Measurements from ENCODE around the gene GRIA4.

DNA sequence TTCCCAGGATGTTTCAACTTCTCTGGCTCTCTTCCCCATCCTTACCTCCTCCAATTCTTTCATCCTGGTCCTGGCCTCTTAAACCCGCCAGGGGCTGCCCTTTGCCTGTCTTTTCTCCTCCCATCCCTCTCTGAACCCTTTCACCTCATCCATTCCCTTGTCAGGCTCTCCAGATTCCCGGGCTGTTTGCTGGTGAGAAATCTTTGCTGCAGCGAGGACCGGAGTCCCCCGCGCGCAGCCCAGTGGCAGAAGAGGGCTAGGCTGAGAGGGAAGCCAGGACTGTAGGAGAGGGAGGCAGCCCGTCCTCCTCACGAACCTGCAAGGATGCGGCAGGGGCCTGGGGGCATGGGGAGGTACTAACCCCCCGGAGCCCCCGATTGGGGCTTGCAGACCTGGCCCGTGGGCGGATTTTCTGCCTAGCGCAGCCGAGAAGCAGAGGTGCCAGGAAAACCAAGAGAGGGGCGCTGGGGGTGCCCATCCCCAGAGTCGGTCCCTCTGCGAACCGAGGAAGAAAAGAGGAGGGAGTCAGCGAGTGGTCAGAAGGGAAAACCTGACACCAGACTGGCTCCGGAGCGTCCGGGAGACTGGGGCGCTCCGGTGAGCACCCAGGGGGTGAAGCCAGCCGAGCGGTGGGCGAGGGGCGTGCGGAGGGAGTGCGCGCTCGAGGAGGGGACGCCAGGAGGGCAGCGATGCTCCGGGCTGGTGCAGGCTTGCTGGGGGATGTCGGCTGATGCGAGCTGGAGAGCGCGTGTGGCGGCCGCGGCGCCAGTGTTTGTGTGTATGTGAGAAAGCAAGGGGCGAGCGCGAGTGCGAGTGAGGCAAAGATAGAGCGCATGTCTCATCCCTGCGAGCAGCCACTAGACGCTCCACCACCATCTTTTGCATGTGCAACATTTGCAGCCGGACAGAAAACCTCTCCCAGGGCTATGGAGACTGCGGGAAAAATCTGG, at the start of gene GRIA4:
- TF ChIP-seq, protein P1, sequence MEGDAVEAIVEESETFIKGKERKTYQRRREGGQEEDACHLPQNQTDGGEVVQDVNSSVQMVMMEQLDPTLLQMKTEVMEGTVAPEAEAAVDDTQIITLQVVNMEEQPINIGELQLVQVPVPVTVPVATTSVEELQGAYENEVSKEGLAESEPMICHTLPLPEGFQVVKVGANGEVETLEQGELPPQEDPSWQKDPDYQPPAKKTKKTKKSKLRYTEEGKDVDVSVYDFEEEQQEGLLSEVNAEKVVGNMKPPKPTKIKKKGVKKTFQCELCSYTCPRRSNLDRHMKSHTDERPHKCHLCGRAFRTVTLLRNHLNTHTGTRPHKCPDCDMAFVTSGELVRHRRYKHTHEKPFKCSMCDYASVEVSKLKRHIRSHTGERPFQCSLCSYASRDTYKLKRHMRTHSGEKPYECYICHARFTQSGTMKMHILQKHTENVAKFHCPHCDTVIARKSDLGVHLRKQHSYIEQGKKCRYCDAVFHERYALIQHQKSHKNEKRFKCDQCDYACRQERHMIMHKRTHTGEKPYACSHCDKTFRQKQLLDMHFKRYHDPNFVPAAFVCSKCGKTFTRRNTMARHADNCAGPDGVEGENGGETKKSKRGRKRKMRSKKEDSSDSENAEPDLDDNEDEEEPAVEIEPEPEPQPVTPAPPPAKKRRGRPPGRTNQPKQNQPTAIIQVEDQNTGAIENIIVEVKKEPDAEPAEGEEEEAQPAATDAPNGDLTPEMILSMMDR (conservative IDR thresholded peaks at IDR 0.05 in 1 of 2, IDR thresholded peaks at IDR 0.05 in 1 of 2; ENCODE audit: extremely low read depth in 1 of 2, insufficient read depth in 1 of 2, low read depth in 1 of 2, low read length in 2 of 2): no peak
- no peak for TF ChIP-seq EZH2 (IDR thresholded peaks at IDR 0.05; ENCODE audit: borderline replicate concordance, low read length)

Data from mammary epithelial cell (primary cell).